IMR-90 (cell line): Measurements from ENCODE around the gene NPDC1. TPM values are rescaled to one million over a fixed set of nuclear protein-coding genes. Genes with fewer than 3 reads are reported as not detected.

Experiments
- ATAC-seq: fragments of 200-7000 bp; cut with Tn5 transposase; 2 replicates; pipeline ENCODE4 v1.9.1; 2020; ENCODE audit warnings: low read depth, mild to moderate bottlenecking, moderate library complexity
- BruUV-seq: library from RNA; stranded (reverse); fragments of 400-500 nt; replicated peaks from 2 replicates; lab custom pipeline; 2021; lab: Mats Ljungman, UMichigan
- CTCF ChIA-PET: fragments of 300-600 bp; formaldehyde crosslinking; extraction: SDS; loops from one replicate; lab custom pipeline; 2021; ENCODE audit warnings: antibody characterized with exemption; lab: Yijun Ruan, JAX
- POLR2A ChIA-PET: fragments of 300-600 bp; sonication (Branson Sonifier 250); formaldehyde crosslinking; loops from one replicate; lab custom pipeline; 2022; ENCODE audit warnings: antibody characterized with exemption; ENCODE audit not compliant: unreplicated experiment; lab: Charles Lee
- DNase-seq: peaks from one replicate; pipeline ENCODE4 v3.0.0; 2013
- H2AFZ ChIP-seq: replicated peaks from 2 replicates; pipeline ENCODE3; 2013; ENCODE audit warnings: low read length, mild to moderate bottlenecking; ENCODE audit not compliant: poor library complexity
- H2AK5ac ChIP-seq: 2 replicates; pipeline ENCODE4 v1.6.1; 2013; ENCODE audit warnings: low read depth, low read length, inconsistent platforms
- H2AK9ac ChIP-seq: replicated peaks from 2 replicates; pipeline ENCODE3; 2013; ENCODE audit warnings: mild to moderate bottlenecking, low read depth, low read length, moderate library complexity; ENCODE audit not compliant: poor library complexity
- H2BK120ac ChIP-seq: 2 replicates; pipeline ENCODE4 v1.6.1; 2013; ENCODE audit warnings: low read depth, low read length, inconsistent platforms
- H2BK15ac ChIP-seq: 3 replicates; pipeline ENCODE4 v1.6.1; 2013; ENCODE audit warnings: low read depth, low read length, inconsistent platforms
- H2BK20ac ChIP-seq: 2 replicates; pipeline ENCODE4 v1.6.1; 2013; ENCODE audit warnings: low read depth, mild to moderate bottlenecking, inconsistent platforms, low read length, moderate library complexity
- H2BK5ac ChIP-seq: 2 replicates; pipeline ENCODE4 v1.6.1; 2013; ENCODE audit warnings: mild to moderate bottlenecking, low read depth, low read length, inconsistent platforms; ENCODE audit not compliant: poor library complexity, severe bottlenecking
- H3K14ac ChIP-seq: replicated peaks from 2 replicates; pipeline ENCODE4 v1.6.1; 2013; ENCODE audit warnings: low read depth, low read length, inconsistent platforms
- H3K18ac ChIP-seq: 2 replicates; pipeline ENCODE4 v1.6.1; 2013; ENCODE audit warnings: low read depth, low read length, control low read depth
- H3K23ac ChIP-seq: 2 replicates; pipeline ENCODE4 v1.6.1; 2013; ENCODE audit warnings: low read depth, low read length, inconsistent platforms
- H3K27ac ChIP-seq: 2 replicates; pipeline ENCODE4 v1.5.1; 2013; ENCODE audit warnings: mild to moderate bottlenecking, control low read depth, low read length; ENCODE audit not compliant: insufficient read depth
- H3K27me3 ChIP-seq: 2 replicates; pipeline ENCODE4 v1.6.1; 2013; ENCODE audit warnings: low read length; ENCODE audit not compliant: control insufficient read depth, insufficient read depth
- H3K36me3 ChIP-seq: 2 replicates; pipeline ENCODE4 v1.6.1; 2013; ENCODE audit warnings: low read length, mixed read lengths; ENCODE audit not compliant: control insufficient read depth, insufficient read depth
- H3K4ac ChIP-seq: 2 replicates; pipeline ENCODE4 v1.6.1; 2013; ENCODE audit warnings: low read depth, low read length, inconsistent platforms
- H3K4me1 ChIP-seq: 2 replicates; pipeline ENCODE4 v1.6.1; 2013; ENCODE audit warnings: low read length, mixed read lengths; ENCODE audit not compliant: control insufficient read depth, insufficient read depth
- H3K4me2 ChIP-seq: 2 replicates; pipeline ENCODE4 v1.6.1; 2013; ENCODE audit warnings: low read depth, mild to moderate bottlenecking, control low read depth, low read length, moderate library complexity
- H3K4me3 ChIP-seq: 2 replicates; pipeline ENCODE4 v1.5.1; 2013; ENCODE audit warnings: low read depth, mild to moderate bottlenecking, control low read depth, low read length, moderate library complexity; ENCODE audit not compliant: insufficient read depth
- H3K56ac ChIP-seq: 2 replicates; pipeline ENCODE4 v1.6.1; 2013; ENCODE audit warnings: low read length, inconsistent platforms; ENCODE audit not compliant: insufficient read depth; ENCODE audit errors: extremely low read depth
- H3K79me1 ChIP-seq, 2 experiments: 2 replicates each; pipeline ENCODE4 v1.6.1; 2013; ENCODE audit warnings: low read length in 2 of 2, inconsistent platforms in 1 of 2, low read depth in 1 of 2
- H3K9ac ChIP-seq: 2 replicates; pipeline ENCODE4 v1.6.1; 2013; ENCODE audit warnings: low read depth, low read length, control low read depth
- H3K9me1 ChIP-seq: 2 replicates; pipeline ENCODE4 v1.6.1; 2013; ENCODE audit warnings: low read length, inconsistent platforms; ENCODE audit not compliant: insufficient read depth
- H3K9me3 ChIP-seq: 2 replicates; pipeline ENCODE4 v1.6.1; 2013; ENCODE audit warnings: low read length; ENCODE audit not compliant: control insufficient read depth, insufficient read depth
- H4K20me1 ChIP-seq: 2 replicates; pipeline ENCODE4 v1.6.1; 2013; ENCODE audit warnings: low read length, inconsistent platforms; ENCODE audit not compliant: insufficient read depth
- H4K5ac ChIP-seq: 2 replicates; pipeline ENCODE4 v1.6.1; 2013; ENCODE audit warnings: mild to moderate bottlenecking, low read depth, low read length, control low read depth
- H4K8ac ChIP-seq, 2 experiments: 2 replicates each; pipeline ENCODE4 v1.6.1; 2013; ENCODE audit warnings: low read depth in 2 of 2, low read length in 2 of 2, control low read depth in 1 of 2, inconsistent platforms in 1 of 2
- H4K91ac ChIP-seq: 2 replicates; pipeline ENCODE4 v1.6.1; 2013; ENCODE audit warnings: low read depth, low read length, inconsistent platforms; ENCODE audit not compliant: insufficient read depth
- MAFK ChIP-seq: IDR thresholded peaks from 2 replicates; pipeline ENCODE4 v1.6.1; 2012; ENCODE audit warnings: low read depth, low read length, improper control_type of control experiment
- RFX5 ChIP-seq: IDR thresholded peaks from 2 replicates; pipeline ENCODE4 v1.8.0; 2012; ENCODE audit warnings: low read depth, mild to moderate bottlenecking, low read length, moderate library complexity
- WGBS, 2 experiments: methylation state at CpG; one replicate each; pipeline versions ENCODE4 v1.1.5 to v1.1.7; 2013; ENCODE audit warnings: missing lambda C conversion rate in 2 of 2; ENCODE audit not compliant: insufficient read length in 1 of 2; ENCODE audit errors: extremely low coverage in 2 of 2; 5-methylcytosine and 5-hydroxymethylcytosine counted together
- dilution Hi-C: fragments of 300-500 bp; cut with HindIII; formaldehyde crosslinking; loops from one replicate; pipeline ENCODE4 v1.14.3; 2018; ENCODE audit warnings: low sequenced_read_pairs; ENCODE audit not compliant: unreplicated experiment
- in situ Hi-C: fragments of 300-500 bp; cut with MboI; formaldehyde crosslinking; loops from 3 replicates; pipeline ENCODE4 v1.14.3; 2019; ENCODE audit warnings: low sequenced_read_pairs, inconsistent platforms, mixed read lengths
- intact Hi-C: fragments of 100-400 bp; cut with micrococcal nuclease; formaldehyde crosslinking; loops from 2 replicates; pipeline ENCODE4 v1.10.0; 2022
- microRNA-seq, 2 experiments: library from miRNA; stranded (forward) in 1 of 2; unstranded in 1 of 2; fragments of 10-50 nt in 1 of 2; fragments of <30 nt in 1 of 2; gene quantifications in 1 of 2; microRNA quantifications in 1 of 2; one replicate each; pipeline versions ENCODE3 to v1.1.0; 2013 to 2020; ENCODE audit not compliant: insufficient read depth in 1 of 2, insufficient read length in 1 of 2, unreplicated experiment in 1 of 2
- polyA plus RNA-seq, 3 experiments: library from polyadenylated mRNA; depleted of rRNA; stranded (reverse); fragments of >200 nt; gene quantifications; 2 replicates each; pipeline ENCODE4 v1.2.3, GENCODE V29; 2012; ENCODE audit warnings: low replicate concordance in 1 of 3
- small RNA-seq, 5 experiments: library from RNA; depleted of rRNA; stranded (forward); fragments of <200 nt; gene quantifications; one replicate each; pipeline ENCODE3, GENCODE V24; 2012
- total RNA-seq: library from RNA; depleted of rRNA; stranded (reverse); fragments of >200 nt; gene quantifications from 2 replicates; pipeline ENCODE4 v1.2.3, GENCODE V29; 2012; rRNA removed
- TF ChIP-seq, protein P1 (sequence below): conservative IDR thresholded peaks from 2 replicates; pipeline ENCODE4 v1.5.1; 2012; ENCODE audit warnings: mild to moderate bottlenecking, low read depth, low read length, improper control_type of control experiment

The NPDC1 gene
- total and polyA plus RNA-seq, 2 of the 4 experiments (the other 2 are of a cell fraction) = 2.7 to 58.1 TPM

DNA sequence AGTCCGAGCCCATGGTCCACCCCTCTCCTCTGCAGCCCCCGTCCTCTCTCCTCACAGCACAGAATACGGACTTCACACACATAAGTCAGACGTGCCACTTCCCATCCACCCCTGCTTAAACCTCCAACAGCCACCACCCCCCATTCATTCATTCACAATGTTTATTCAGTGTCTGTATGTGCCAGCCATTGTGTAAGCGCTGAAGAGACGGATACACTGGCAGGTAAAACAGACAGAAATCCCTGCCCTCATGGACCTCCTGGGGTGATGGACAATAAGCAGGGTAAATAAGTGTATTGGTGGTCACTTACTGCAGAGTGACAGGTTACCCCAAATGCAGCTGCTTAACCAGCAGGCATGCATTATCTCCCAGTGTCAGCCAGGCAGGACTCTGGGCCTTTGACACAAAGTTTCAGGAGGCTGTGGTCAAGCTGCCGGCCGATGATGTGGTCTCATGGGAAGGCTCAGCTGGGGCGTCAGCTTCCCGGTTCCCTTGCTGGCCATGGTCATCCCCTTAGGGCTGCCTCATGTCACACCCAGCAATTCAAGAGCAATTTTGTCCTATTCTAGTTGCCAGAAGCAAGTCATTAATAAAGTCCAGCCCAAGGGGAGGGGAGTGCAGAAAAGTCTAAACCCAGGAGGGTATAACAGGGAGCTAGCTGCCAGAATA, 55.6 kb downstream of the NPDC1 start:
- Histone ChIP-seq H4K20me1 (no peaks in the 10 kb centered on the region), H3K4me3 (no peak overlapping the region), H3K9me3 (peaks cover 6% of the 10 kb centered on the region), H3K4ac (no peak overlapping the region), H3K36me3 (peaks cover 5% of the 10 kb centered on the region; the same call in 1 of the 2 replicates), H2BK120ac (no peak overlapping the region), H4K91ac (no peak overlapping the region), H4K8ac (no peak overlapping the region), H3K9ac (no peak overlapping the region), H2AK9ac (no peak overlapping the region), H3K27me3 (peaks cover 28% of the 10 kb centered on the region), H3K56ac (no peak overlapping the region), H4K5ac (no peak overlapping the region), H2BK15ac (no peak overlapping the region), H3K27ac (no peak overlapping the region), H3K4me1 (peaks cover 7% of the 10 kb centered on the region), H3K23ac (no peak overlapping the region), H2BK20ac (no peak overlapping the region), H2AK5ac (no peak overlapping the region), H3K18ac (no peak overlapping the region), H3K79me1 (peaks cover 6 to 16% of the 10 kb centered on the region in 2 experiments; a peak in 3 of 4 replicates), H3K14ac (no peak overlapping the region), H2BK5ac (no peak overlapping the region), H3K9me1 (peaks cover 3% of the 10 kb centered on the region; the same call in 1 of the 2 replicates), H3K4me2 (no peak overlapping the region), H2AFZ (no peak overlapping the region)
- TF ChIP-seq RFX5 (no peak), MAFK (no peak)
- TF ChIP-seq, protein P1, sequence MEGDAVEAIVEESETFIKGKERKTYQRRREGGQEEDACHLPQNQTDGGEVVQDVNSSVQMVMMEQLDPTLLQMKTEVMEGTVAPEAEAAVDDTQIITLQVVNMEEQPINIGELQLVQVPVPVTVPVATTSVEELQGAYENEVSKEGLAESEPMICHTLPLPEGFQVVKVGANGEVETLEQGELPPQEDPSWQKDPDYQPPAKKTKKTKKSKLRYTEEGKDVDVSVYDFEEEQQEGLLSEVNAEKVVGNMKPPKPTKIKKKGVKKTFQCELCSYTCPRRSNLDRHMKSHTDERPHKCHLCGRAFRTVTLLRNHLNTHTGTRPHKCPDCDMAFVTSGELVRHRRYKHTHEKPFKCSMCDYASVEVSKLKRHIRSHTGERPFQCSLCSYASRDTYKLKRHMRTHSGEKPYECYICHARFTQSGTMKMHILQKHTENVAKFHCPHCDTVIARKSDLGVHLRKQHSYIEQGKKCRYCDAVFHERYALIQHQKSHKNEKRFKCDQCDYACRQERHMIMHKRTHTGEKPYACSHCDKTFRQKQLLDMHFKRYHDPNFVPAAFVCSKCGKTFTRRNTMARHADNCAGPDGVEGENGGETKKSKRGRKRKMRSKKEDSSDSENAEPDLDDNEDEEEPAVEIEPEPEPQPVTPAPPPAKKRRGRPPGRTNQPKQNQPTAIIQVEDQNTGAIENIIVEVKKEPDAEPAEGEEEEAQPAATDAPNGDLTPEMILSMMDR = no peak
- ATAC-seq (no peak), DNase-seq (no peak)
- 47% methylated on average over 3 of the region's 10 CpGs; no CpG with 5 or more reads in 1 of the 2 experiments for WGBS, 2 experiments
- ChIA-PET POLR2A (no interaction called here), CTCF (no interaction called here)
- intact Hi-C loops (no loop called here), in situ Hi-C loops (no loop called here), dilution Hi-C loops (no loop called here)
- no TSS peak for BruUV-seq

Small RNA genes lying within 50 kb of the gene (microRNA-seq; reads per million reads assigned to microRNA genes)
- gene RF00153 (ENCODE audit: insufficient read depth, insufficient read length) = not detected

Small RNA genes lying within 50 kb of the gene (small RNA-seq; reads per million reads assigned to genes)
- gene RF00153 = 0 to 0.08 (median 0) reads per million in 5 experiments

Other genes with a start within 250 kb of the NPDC1 start
Only the 30 nearest of the 37 such genes appear.
- 0.18 and 0.28 TPM in 2 replicates for gene MAMDC4, start 193.8 kb downstream of the NPDC1 start, total RNA-seq
- 3.5 and 5.0 TPM in 2 replicates for gene MAMDC4, start 193.8 kb downstream of the NPDC1 start, polyA plus RNA-seq (2012; rRNA removed)
- gene EDF1, start 179.9 kb downstream of the NPDC1 start, total RNA-seq = 279 and 538 TPM in 2 replicates
- gene EDF1, start 179.9 kb downstream of the NPDC1 start, polyA plus RNA-seq (2012; rRNA removed) = 701 and 703 TPM in 2 replicates
- 5.8 and 6.6 TPM in 2 replicates for gene TRAF2, start 159.7 kb downstream of the NPDC1 start, total RNA-seq
- gene TRAF2, start 159.7 kb downstream of the NPDC1 start, polyA plus RNA-seq (2012; rRNA removed) = 12.0 and 12.9 TPM in 2 replicates
- 65.1 and 72.2 TPM in 2 replicates for gene FBXW5, start 101.4 kb downstream of the NPDC1 start, total RNA-seq
- gene FBXW5, start 101.4 kb downstream of the NPDC1 start, polyA plus RNA-seq (2012; rRNA removed) = 80.2 and 95.4 TPM in 2 replicates
- gene C8G, start 100.9 kb downstream of the NPDC1 start, total RNA-seq = not detected in 2 replicates
- gene C8G, start 100.9 kb downstream of the NPDC1 start, polyA plus RNA-seq (2012; rRNA removed) = 0.37 and 0.80 TPM in 2 replicates
- gene LCN12, start 93.9 kb downstream of the NPDC1 start, total RNA-seq = not detected in 2 replicates
- 0.12 TPM in 1 of 2 replicates, not detected in the other for gene LCN12, start 93.9 kb downstream of the NPDC1 start, polyA plus RNA-seq (2012; rRNA removed)
- not detected in 2 replicates for gene PTGDS, start 68.7 kb downstream of the NPDC1 start, total RNA-seq
- 0.87 and 1.2 TPM in 2 replicates for gene PTGDS, start 68.7 kb downstream of the NPDC1 start, polyA plus RNA-seq (2012; rRNA removed)
- gene LCNL1, start 63.2 kb downstream of the NPDC1 start, total RNA-seq = not detected in 2 replicates
- 0.13 and 0.15 TPM in 2 replicates for gene LCNL1, start 63.2 kb downstream of the NPDC1 start, polyA plus RNA-seq (2012; rRNA removed)
- 4.4 and 5.7 TPM in 2 replicates for gene PAXX, start 53.8 kb downstream of the NPDC1 start, total RNA-seq
- 24.6 and 30.2 TPM in 2 replicates for gene PAXX, start 53.8 kb downstream of the NPDC1 start, polyA plus RNA-seq (2012; rRNA removed)
- 0.18 and 0.28 TPM in 2 replicates for gene CLIC3, start 49.6 kb downstream of the NPDC1 start, total RNA-seq
- gene CLIC3, start 49.6 kb downstream of the NPDC1 start, polyA plus RNA-seq (2012; rRNA removed) = 1.7 and 2.1 TPM in 2 replicates
- 3.8 and 4.4 TPM in 2 replicates for gene ABCA2, start 17.9 kb downstream of the NPDC1 start, total RNA-seq
- gene ABCA2, start 17.9 kb downstream of the NPDC1 start, polyA plus RNA-seq (2012; rRNA removed) = 46.0 and 52.3 TPM in 2 replicates
- gene FUT7, start 14.1 kb downstream of the NPDC1 start, total RNA-seq = not detected in 2 replicates
- gene FUT7, start 14.1 kb downstream of the NPDC1 start, polyA plus RNA-seq (2012; rRNA removed) = not detected in 2 replicates
- gene ENTPD2, start 7.9 kb upstream of the NPDC1 start, total RNA-seq = not detected in 2 replicates
- not detected in 2 replicates for gene ENTPD2, start 7.9 kb upstream of the NPDC1 start, polyA plus RNA-seq (2012; rRNA removed)
- gene SAPCD2, start 24.4 kb upstream of the NPDC1 start, total RNA-seq = 3.3 and 3.4 TPM in 2 replicates
- 4.9 and 6.4 TPM in 2 replicates for gene SAPCD2, start 24.4 kb upstream of the NPDC1 start, polyA plus RNA-seq (2012; rRNA removed)
- 2.3 and 2.5 TPM in 2 replicates for gene UAP1L1, start 31.3 kb upstream of the NPDC1 start, total RNA-seq
- 8.7 and 9.8 TPM in 2 replicates for gene UAP1L1, start 31.3 kb upstream of the NPDC1 start, polyA plus RNA-seq (2012; rRNA removed)
- 25.0 and 28.7 TPM in 2 replicates for gene MAN1B1, start 40.8 kb upstream of the NPDC1 start, total RNA-seq
- gene MAN1B1, start 40.8 kb upstream of the NPDC1 start, polyA plus RNA-seq (2012; rRNA removed) = 49.8 and 55.1 TPM in 2 replicates
- gene DPP7, start 68.6 kb upstream of the NPDC1 start, total RNA-seq = 14.2 and 14.9 TPM in 2 replicates
- gene DPP7, start 68.6 kb upstream of the NPDC1 start, polyA plus RNA-seq (2012; rRNA removed) = 76.4 and 88.2 TPM in 2 replicates
- gene GRIN1, start 93.0 kb upstream of the NPDC1 start, total RNA-seq = not detected in 2 replicates
- 0.04 and 0.09 TPM in 2 replicates for gene GRIN1, start 93.0 kb upstream of the NPDC1 start, polyA plus RNA-seq (2012; rRNA removed)
- gene LRRC26, start 123.9 kb upstream of the NPDC1 start, total RNA-seq = not detected in 2 replicates
- not detected in 2 replicates for gene LRRC26, start 123.9 kb upstream of the NPDC1 start, polyA plus RNA-seq (2012; rRNA removed)
- gene TMEM210, start 125.9 kb upstream of the NPDC1 start, total RNA-seq = not detected in 2 replicates
- gene TMEM210, start 125.9 kb upstream of the NPDC1 start, polyA plus RNA-seq (2012; rRNA removed) = not detected in 2 replicates
- gene ANAPC2, start 142.4 kb upstream of the NPDC1 start, total RNA-seq = 9.3 and 9.4 TPM in 2 replicates
- 29.5 and 34.3 TPM in 2 replicates for gene ANAPC2, start 142.4 kb upstream of the NPDC1 start, polyA plus RNA-seq (2012; rRNA removed)
- gene SSNA1, start 142.5 kb upstream of the NPDC1 start, total RNA-seq = 55.7 and 63.9 TPM in 2 replicates
- 86.7 and 107 TPM in 2 replicates for gene SSNA1, start 142.5 kb upstream of the NPDC1 start, polyA plus RNA-seq (2012; rRNA removed)
- 1.7 and 1.8 TPM in 2 replicates for gene TPRN, start 154.6 kb upstream of the NPDC1 start, total RNA-seq
- gene TPRN, start 154.6 kb upstream of the NPDC1 start, polyA plus RNA-seq (2012; rRNA removed) = 5.3 and 7.1 TPM in 2 replicates
- gene TMEM203, start 159.5 kb upstream of the NPDC1 start, total RNA-seq = 18.8 and 20.8 TPM in 2 replicates
- 39.1 and 40.6 TPM in 2 replicates for gene TMEM203, start 159.5 kb upstream of the NPDC1 start, polyA plus RNA-seq (2012; rRNA removed)
- 0.90 and 1.1 TPM in 2 replicates for gene NDOR1, start 159.5 kb upstream of the NPDC1 start, total RNA-seq
- 10.6 and 14.0 TPM in 2 replicates for gene NDOR1, start 159.5 kb upstream of the NPDC1 start, polyA plus RNA-seq (2012; rRNA removed)
- not detected in 2 replicates for gene RNF208, start 176.1 kb upstream of the NPDC1 start, total RNA-seq
- 1.2 and 1.6 TPM in 2 replicates for gene RNF208, start 176.1 kb upstream of the NPDC1 start, polyA plus RNA-seq (2012; rRNA removed)
- gene CYSRT1, start 179.0 kb upstream of the NPDC1 start, total RNA-seq = 0.18 TPM in 1 of 2 replicates, not detected in the other
- gene CYSRT1, start 179.0 kb upstream of the NPDC1 start, polyA plus RNA-seq (2012; rRNA removed) = 0.84 and 0.93 TPM in 2 replicates
- gene RNF224, start 181.3 kb upstream of the NPDC1 start, total RNA-seq = not detected in 2 replicates
- gene RNF224, start 181.3 kb upstream of the NPDC1 start, polyA plus RNA-seq (2012; rRNA removed) = not detected in 2 replicates
- not detected in 2 replicates for gene SLC34A3, start 184.7 kb upstream of the NPDC1 start, total RNA-seq
- not detected in 2 replicates for gene SLC34A3, start 184.7 kb upstream of the NPDC1 start, polyA plus RNA-seq (2012; rRNA removed)
- 236 and 237 TPM in 2 replicates for gene TUBB4B, start 195.1 kb upstream of the NPDC1 start, total RNA-seq
- 529 and 613 TPM in 2 replicates for gene TUBB4B, start 195.1 kb upstream of the NPDC1 start, polyA plus RNA-seq (2012; rRNA removed)